GM21390 (cell line): ENCODE data around the gene LRP5.

Experiments
- ATAC-seq: cut with Tn5 transposase; IDR thresholded peaks from one replicate; pipeline ENCODE4 v1.9.1; 2021; ENCODE audit not compliant: unreplicated experiment

LRP5 gene

DNA sequence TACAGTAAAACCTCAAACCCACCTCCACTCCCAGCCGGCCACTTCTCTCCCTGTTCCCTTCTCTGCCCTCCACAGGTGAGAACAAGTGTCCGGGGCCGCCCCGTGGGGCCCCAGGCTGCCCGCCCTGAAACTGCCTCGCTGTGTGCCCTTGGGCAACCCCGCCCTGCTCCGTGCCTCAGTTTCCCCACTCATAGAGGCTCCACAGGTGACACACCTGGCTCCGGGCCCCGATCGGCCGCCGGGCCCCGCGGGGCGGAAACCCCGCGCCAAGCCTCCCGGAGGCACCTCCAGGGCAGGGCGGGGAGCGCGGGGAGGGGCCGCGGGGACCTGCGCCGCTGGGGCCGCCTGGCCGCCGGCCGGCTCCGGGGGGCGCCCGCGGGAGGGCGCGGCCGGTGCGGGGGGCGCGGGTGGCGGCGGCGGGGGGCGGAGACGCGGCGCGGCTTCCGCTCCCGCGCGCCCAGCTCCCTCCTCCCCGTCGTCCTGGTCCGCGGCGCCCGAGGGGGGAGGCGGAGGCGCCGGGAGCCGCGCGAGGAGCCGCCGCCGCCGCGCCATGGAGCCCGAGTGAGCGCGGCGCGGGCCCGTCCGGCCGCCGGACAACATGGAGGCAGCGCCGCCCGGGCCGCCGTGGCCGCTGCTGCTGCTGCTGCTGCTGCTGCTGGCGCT lies at the start of gene LRP5:
TSS of gene LRP5 (plus strand) at position 475 of the 663 bp plus-strand sequence. CDS start at position 599, 124 bp downstream.
- no peak for ATAC-seq

DNA sequence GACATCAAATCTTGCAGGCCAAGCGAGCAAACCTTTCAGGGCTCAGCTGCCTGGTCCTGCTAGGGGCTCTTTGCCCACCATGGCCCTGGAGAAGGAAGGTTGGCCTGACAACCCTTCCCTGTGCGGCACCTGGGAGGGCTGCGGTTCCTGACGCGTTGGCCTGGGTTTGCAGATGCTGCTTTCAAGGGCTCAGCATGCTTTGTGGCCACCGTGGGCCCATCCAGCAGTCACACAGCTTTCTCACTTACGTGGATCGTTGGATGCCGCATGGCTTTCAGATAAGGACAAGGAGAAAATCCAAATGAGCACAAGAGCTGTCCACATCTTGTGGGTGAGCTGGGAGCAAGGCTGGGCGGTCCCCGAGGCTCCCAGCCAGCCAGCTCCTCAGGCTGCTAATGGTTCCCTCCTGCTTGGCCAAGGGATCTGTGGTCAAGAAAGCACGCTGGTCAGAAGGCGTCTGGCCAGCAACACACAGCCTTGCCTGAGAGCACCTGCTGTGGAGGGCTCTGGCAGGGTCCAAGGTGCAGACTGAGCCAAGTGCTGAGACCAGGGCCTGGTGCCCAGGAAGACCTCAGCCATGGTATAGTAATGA lies 48.9 kb upstream of the LRP5 start:
- no peak for ATAC-seq

DNA sequence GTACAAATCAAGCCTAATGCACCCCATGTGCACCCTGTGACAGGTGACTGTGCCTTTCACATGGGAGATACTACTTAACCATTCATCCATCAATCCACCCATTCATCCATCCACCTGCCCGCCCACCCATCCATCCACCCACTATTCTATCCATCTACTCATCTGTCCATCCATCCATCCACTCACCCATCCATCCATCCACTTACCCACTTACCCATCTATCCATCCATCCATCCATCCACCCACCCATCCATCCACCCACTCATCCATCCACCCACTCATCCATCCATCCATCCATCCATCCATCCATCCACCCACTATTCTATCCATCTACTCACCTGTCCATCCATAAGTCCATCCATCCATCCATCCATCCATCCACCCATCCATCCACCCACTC lies 48.1 kb upstream of the LRP5 start:
- no peak for ATAC-seq

DNA sequence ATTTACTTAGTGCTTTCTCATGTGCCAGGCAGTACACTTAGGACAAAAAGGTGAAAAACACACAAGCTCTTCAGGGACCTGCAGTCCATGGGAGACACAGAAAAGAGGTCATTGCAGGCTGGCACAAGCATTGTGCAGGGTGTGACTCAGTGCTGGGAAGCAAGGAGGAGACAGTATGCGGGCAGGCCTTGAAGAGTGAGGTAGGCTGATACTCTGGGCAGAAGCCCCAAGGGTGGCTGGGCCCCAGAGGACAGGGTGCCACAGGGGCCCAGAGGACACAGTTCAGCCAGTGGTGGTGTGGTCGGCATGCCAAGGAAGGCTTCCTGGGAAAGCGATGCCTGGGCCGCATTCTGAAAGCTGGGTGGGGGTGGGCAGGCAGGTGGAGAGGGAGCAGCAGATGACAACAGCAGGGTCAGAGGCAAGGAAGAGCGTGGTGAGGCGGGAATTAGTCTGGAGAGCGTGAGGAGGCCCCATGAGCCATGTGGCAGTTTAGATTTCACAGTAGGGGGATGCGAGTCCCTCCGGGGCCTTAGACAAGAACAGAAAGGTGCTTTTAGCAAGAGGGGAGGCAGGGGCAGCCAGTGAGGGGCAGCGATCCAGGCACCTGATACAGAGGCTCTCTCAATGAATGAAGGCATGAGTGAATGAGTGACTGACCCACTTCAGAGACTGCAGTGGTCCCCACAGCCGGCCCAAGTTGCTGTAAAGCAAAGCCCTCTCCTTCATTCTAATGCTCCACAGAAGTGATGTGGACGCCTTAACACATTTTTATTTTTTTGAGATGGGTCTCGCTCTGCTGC lies 47.5 kb upstream of the LRP5 start:
- ATAC-seq, result no peak

DNA sequence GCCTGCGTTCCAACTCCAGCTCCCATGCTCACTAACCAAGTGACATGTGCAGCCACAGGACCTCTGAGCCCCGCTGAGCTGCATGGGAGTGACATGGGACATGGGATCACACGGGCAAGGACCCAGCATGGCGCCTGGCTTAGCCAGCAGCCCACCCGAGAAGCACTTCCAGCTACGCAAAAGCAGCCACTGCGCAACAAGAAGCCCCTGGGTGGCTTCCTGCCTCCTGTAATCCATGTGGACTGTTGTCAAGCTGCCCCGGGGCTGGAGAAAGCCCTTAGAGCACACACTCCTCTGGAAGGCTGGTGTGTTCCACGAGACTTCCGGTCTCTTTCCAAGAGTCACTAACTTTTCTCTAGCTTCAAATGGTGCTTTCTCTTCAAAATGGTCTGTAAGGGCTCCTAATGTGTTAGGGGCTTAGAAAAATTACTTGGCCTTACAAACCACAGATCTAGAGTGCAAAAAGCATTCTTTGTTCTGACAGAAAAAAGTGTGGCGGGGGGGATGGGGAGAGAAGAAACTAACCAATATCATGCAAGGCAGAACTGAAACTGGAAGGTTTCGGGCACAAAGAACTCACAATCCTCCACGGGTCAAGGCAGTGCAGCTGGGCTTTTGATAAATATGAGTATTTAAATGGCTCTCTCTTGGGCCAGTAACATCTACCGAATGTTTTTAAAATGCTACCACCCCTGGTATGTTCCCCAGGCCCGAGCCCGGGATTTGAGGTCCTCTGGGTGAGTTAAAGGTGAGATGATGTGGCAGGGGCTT lies 46.1 kb upstream of the LRP5 start:
- ATAC-seq, result peak; percentile 65

DNA sequence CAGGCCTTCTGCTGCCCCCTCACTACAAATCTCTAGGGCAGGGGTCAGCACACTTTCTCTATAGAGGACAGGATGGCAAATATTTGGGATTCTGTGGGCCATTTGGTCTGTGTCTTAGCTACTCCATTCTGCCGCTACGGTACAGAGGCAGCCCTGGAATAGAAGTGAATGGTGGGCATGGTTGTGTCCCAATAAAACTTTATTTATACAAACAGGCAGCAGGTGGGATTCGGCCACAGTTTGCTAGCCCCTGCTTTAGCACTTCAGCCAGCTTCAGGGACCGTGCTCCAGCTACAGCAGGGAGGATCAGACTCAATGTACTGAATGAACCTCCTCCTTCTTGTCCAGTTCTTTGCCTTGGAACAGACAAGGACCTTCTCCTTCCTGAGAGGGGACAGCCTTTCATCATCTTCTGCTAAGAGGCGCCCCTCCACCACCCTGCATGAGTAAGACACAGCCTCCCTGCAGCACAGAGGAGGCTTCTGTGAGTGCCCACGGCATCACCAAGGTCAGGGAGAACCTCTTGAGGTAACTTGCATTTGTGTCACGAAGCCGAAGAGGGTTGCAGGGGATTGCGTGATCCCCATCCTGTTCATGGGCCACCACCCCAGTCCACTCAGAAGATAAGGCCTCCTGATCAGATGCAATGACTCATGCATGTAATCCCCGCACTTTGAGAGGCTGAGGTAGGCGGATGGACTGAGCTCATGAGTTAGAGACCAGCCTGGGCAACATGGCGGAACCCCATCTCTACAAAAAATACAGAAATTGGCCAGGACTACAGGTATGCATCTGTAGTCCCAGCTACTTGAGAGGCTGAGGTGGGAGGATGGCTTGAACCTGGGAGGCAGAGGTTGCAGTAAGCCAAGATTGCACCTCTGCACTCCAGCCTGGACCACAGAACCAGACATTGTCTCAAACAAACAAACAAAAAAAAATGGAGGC lies 45.2 kb upstream of the LRP5 start:
- no peak for ATAC-seq

DNA sequence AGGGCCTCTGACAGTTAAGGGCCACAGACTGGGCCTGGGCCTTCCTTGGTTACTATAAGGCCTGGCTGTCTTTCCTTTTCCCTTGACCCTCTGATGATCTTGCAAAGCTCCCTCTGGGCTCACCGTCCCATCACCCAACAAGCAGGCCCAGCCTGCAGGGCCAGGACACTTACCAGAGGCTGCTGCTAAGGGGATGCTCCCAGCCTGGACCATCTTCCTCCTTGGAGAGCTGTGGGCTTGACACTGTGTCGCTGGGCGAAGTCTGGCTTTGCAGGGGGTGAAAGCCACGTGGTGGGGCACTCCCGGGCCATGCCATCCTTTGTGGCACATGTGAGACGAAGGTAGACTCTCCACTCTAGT lies 44.5 kb upstream of the LRP5 start:
- ATAC-seq, result no peak

DNA sequence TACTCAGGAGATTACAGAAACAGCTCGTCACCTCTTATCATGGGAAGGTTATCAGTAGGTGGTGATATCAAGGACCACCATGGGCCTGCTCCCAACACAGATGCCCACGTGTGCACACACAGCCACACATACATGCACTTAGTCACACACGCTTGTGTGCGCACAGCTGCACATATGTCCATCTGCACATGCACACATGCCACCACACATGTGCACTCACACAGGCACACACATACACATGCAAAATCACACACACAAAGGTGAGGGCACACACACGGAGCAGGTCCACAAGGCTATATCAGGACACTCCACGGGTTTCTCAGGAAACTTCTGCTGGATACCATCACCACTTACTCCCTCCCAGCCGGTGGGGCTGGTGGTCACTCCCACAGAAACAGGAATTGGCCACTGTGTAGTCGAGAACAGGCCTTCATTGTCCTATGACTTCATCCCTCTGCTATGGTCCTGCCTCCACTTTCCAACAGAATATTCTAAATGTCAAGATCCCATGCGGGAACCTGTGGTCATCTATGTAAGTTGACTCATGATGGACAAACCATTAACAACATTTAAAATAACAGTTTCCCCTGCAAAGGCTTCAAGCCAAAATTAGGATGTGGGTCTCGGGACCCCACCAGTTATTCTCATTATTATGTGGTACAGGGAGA lies 42.8 kb upstream of the LRP5 start:
- no peak for ATAC-seq

DNA sequence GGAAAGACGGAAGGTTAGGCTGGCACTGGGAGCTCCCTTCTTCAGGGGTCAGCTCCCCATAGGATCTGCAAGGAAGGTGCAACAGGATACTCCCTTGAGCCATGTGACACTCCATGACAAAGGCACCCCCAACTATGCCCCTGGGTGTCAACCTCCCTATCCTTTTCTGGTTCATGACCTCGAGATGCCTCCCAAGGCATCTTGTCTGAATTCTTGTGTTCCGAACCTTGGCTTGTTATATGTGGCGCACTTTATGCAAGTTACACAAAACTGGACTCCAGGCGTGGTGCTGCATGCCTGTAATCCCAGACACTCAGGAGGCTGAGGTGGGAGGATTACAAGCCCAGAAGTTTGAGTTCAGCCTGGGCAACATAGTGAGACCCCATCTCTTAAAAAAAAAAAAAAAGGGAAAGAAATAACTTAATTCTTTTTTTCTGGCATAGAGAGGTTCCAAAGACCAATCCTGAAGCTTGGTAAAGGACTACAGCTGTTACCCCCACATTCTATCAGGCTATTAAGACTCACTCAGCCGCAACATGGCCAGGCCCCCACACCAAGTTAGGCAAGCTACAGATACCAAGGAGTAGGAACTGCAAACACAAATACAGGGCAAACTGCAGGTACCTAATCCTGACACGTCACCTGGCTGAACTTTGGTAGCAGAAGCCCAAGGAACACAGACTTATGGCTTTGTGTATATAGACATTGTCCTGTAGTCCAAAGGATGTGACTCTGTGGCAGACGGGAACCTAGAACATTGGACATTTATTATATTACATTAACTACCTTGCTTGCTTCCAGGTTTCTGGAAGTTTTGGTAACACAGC lies 42.0 kb upstream of the LRP5 start:
- no peak for ATAC-seq

DNA sequence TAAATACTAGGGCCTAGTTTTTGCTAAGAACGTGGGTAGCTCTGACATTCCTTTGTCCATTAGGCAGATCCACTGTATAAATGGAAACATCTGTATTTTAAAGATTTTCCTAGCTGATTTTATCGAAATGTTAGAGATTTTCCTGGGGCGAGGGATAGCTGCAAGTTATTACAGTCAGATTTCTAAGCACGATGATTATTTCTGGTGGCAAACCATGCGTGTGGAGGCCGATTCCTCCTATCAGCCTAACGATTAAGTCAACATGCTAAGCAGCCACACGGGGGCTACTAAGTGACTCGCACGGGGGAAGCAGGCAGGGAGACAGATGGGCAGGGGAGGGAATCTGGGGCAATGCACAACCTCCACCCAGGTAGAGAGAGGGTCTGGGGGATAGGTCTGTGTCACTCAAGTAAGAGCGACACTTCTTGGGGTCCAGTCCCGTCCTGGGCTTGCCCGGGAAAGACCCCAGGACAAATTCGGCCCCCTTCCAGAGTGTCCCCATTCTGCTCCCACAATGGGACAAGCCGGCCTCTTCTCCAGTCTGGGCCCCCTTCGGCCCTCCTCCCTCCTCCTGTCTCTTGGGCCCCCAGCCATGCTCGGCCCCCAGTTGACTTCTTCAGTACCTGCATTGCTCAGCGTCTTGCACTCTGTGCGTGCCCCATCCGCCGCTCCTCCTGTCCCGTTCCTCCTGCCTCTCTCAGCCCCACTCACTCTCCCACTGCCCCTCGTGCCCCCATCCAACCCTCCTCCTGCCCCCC lies 41.2 kb upstream of the LRP5 start:
- no peak for ATAC-seq

DNA sequence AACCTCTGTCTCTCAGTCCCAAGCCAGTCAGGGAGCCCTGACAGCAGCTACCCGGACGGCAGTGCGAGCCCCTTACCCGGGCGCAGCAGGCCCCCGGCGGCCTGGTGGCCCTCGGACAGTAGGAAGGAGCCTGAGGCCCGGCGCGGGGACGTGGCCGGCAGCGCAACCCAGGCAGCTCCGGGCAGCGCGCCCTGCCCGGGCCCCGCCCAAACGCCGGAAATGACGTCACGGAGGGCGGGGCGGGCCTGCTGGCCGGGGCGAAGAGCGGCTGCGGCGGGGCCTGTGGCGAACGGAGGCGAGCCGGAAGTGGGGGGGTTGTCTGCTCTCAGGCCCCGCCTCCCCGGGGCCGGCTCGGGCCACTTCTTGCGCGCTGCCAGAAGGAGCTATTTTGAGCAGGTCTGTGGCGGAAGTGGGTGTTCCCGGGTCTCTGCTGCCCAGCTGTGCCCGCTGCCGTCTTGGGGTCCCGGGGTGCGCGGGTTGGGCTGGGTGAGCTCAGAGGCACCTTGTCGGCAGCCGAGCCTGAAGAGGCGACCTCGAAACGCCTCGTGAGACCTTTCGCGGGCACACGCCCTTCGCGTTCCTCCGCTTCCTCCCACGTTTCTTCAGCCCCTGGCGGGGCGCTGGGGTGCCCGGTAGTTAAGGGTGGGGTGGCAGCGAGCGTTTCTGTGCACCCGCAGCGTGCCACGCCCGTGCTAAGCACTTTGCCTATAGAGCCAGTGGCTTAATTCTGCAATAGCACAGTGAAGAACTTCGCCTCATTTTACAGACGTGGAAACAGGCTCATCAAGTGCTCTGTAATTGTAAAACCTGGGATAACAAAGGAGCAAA lies 40.4 kb upstream of the LRP5 start, which contains the start of gene C11orf24:
TSS of gene C11orf24 (minus strand) at position 193 of the 828 bp plus-strand sequence. CDS start 8,206 bp downstream, outside the sequence.
- ATAC-seq, result peak; percentile 73

DNA sequence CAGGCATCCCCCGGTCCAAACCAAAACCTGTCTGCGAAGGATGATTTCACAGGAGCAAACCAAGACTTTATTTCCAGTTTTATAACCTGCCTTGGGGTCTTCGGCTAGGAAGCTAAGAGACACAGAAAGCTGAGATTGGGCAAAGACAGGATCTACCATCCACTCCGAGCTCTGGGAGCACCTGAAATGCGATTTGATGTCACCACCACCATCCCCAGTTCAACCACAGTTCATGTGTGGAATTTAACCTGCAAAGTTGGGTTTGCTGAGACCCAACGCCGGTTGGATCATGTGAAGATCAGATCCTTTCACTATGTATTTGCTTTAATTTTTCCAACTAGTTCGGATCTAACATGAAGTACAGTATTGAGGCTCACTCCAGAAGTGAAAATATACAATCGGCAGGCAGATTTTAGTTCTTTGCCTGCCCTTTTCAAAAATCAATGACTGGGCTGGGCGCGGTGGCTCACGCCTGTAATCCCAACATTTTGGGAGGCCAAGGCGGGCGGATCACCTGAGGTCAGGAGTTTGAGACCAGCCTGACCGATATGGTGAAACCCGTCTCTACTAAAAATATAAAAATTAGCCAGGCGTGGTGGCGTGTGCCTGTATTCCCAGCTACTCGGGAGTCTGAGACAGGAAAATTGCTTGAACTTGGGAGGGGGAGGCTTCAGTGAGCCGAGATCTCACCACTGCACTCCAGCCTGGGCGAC lies 39.2 kb upstream of the LRP5 start:
- ATAC-seq, result no peak

DNA sequence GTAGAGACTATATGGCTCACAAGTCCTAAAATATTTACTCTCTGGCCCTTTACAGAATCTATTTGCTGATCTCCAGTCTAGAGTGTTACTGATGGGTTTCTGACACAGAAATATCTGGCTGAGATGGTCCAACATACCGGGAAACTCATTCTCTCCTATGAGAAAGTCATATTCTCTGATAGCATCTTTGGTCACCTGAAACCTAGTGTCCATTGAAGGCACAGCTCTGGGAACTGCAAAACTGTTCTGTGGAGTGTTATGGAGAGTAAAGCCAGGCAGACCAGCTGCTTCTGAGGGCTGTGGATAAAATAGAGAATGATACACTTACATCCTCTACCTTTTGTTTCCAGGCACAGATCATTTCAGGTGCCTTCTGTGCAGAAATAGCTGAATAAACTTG lies 38.1 kb upstream of the LRP5 start:
- ATAC-seq, result no peak

DNA sequence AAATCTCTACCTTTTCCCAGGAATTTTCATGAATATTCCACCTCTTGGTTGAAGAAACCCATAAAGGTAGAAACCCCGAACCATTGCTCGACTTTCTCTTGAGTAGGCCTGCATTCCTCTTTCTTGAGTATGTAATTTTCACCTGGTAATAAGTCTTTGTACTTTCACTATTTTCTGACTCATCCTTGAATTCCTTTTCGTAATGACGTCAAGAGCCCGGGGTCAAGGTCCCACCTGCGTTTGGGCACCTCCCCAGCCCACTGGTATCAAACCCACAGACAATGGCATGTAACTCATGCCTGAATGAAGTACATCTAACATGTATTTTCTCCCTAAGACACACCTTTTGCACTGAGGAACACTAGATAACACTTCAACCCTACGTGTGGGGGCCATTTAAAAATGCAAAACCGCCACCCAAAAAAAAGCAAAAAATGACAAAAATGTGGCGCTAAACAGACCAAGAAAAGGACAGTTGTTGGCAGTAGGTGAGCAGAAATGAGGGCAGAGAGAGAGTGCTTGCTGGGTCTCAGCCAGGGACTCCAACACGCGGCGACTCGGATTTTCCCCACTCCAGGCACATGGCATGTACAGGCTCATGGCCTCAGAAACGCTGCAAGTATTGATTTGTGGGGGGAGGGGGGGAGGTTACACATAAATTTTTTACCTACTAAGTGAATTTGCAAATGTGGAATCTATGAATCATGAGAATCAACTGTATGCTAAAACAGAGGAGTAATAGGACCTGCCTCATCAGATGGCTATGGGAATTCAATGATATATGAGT lies 36.5 kb upstream of the LRP5 start:
- no peak for ATAC-seq

DNA sequence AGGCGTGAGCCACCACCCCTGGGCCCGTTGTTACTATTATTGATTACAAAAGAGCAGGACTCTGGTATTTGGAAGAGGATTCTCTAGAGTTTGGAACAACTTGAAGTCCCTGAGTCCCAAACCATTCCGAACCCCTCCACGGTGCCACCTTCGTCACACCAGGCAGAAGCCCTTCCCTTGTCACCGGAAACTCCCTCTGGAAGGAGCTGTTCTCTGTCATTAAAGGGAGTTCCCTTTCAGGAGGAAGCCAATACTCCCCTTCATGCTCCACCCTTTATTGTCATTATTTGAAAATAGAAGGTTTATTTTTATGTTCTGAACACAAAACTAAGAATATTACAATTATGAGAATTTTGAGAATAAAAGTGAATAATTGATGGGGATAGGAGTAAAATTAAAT lies 35.5 kb upstream of the LRP5 start:
- ATAC-seq, result no peak

DNA sequence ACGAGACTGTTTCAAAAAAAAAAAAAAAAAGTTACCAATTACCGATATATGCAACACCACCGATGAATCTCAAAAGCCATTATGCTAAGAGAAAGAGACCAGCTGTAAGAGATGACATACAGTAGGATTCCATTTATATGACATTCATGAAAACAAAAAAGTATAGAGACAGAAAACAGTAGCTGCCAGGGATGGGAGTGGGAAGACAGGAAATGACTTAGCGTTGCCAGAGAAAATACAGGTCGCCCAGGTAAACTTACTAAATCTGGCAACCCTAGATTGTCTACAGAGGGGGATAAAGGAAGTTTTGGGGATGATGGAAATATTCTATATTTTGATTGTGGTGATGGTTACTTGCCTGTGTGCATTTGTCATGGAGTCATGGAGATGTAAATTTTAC lies 32.7 kb upstream of the LRP5 start:
- ATAC-seq, result no peak
